IPS DF 4.7 (cell line): ENCODE measurements around the gene KRT16.
"Not testable (repeated sequence)": the region's sequence is repeated elsewhere in the genome, so short reads cannot be mapped to it uniquely, and the experiment has no call there.

ENCODE experiments used
- DNase-seq: peaks from one replicate; pipeline ENCODE4 v3.0.0-alpha.2; 2013; ENCODE audit warnings: low spot score; ENCODE audit errors: extremely low read depth

The KRT16 gene

DNA sequence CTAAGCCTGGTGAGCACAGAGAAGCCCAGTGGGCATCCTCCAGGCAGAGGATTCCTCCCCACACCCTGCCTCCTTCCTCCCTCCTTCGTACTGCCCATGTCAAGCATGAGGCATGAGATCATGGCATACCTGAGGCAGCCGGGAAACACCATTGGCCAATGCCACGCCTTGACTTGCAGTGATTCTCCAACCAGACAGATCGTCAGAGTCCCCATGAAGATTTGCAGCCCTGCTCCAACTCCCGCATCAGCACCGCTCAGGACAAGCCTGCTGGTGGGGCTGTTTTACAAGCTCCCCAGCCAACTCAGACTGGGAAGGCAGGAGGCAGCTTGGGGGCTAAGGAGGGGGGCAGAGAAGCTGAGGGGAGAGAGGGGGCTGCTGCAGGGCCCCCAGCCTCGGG is 2.9 kb upstream of the KRT16 start:
- no peak for DNase-seq

DNA sequence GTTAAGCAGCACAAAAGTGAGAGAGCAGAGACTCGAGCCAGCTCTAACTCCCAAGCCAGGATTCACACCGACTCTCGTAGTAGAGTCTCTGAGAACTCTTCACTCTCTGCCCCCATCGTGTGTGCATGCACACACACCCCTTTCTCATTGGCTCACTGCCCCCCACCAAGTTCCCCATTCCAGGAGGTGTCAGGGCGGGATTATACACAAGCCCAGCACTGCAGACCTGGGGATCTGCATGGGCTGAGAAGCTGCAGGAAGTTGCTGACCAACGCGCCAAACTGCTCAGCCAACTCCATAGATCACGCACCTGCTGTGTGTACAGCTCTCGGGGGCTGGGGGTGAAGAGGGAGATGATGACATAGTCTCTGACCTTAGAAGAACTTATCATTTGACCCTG is 2.2 kb upstream of the KRT16 start:
- DNase-seq, result not testable (repeated sequence)

- no peak for DNase-seq
Measured at GRCh38 chr17:41614098-41614497, 1.5 kb upstream of the KRT16 start.

DNA sequence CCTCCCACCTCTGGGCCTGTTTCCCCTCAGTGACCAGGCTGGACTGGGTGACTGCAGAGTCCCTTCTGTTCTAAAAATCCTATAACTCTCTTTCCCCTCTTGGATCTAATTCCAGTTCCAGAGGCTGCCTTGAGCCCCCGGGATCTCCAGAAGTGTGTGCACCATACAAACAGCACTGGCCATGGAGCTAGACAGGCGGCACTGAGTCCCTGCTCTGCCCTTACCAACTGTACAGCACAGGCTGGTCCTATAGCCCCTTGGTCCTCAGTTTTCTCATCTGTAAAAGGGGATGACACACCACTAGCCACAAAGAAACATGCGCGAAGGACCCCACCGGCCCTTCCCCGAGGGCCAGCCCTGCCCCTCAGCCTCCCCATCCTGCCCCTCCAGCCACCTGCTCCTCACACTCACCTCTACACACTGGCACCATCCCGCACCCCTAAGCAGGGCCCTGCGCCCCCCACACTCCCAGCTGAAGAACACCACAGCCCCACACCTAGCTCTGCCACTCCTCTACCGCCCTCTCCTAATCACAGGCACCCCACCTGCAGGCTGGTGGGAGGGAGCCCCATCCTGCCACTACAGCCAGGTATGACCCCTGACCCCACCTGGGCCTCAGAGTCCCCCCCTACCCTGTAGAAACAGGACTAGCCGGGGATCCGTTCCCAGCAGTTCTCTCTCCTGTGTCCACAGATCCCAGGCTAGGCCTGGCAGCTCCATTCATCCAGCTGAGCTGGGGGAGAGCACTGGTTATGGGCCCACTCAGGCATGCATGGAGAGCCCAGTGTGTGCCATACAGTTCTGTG is 913 bp upstream of the KRT16 start:
- DNase-seq, result no peak

- no peak for DNase-seq
Measured at GRCh38 chr17:41610965-41611640, 1.5 kb downstream of the KRT16 start.

- not testable (repeated sequence) for DNase-seq
Measured at GRCh38 chr17:41610061-41610517, 2.5 kb downstream of the KRT16 start.

GRCh38 chr17:41606930-41607329 is 5.6 kb downstream of the KRT16 start:
- DNase-seq, result not testable (repeated sequence)

- DNase-seq, result no peak
Measured at GRCh38 chr17:41602524-41602923, 10.0 kb downstream of the KRT16 start.

DNA sequence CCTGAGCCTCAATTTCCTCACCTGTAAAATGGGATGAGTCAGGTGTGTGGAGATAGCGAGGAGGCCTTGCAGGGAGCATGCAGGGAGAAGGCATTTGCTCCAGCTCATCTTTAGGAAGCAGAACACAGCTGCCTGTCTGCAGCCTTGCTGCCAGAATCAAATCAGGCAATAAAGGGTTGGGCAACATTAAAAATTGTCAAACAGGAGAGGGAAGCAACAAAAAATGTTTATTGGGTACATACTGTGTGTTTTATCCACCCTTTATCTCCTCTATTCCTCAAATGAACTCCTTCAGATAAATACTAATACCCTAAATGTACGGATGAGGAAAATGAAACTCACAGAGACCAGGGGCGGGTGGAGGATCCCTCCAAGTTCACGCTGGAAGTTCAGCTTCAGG is 12.2 kb downstream of the KRT16 start:
- no peak for DNase-seq

DNA sequence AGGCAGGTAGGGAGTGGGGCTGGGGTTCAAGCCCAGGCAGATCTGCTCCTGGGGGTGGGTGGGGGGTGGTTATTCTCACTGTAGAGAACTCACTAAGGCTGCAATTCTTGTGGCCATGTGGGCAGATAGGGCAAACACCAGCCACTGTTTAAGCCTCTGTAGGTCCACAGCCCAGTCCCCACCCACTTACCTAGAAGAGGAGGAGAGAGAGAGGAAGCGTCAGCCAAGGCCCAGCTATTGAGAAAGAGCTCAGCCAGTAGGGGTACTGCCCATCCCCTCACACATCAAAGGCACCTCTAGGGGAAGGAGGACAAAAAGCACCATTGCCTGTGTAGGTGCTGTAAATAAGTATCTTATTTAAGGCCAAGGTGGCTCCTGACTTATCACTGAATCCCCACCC is 12.9 kb downstream of the KRT16 start:
- no peak for DNase-seq

GRCh38 chr17:41595585-41595984 is 17.0 kb downstream of the KRT16 start:
- DNase-seq, result no peak

GRCh38 chr17:41594363-41594915 is 18.1 kb downstream of the KRT16 start:
- no peak for DNase-seq

GRCh38 chr17:41593306-41593981 is 19.1 kb downstream of the KRT16 start:
- no peak for DNase-seq

GRCh38 chr17:41592601-41593305 is 19.8 kb downstream of the KRT16 start:
- DNase-seq, result no peak

- no peak for DNase-seq
Measured at GRCh38 chr17:41589301-41589700, 23.3 kb downstream of the KRT16 start.

- no peak for DNase-seq
Measured at GRCh38 chr17:41588126-41588810, 24.3 kb downstream of the KRT16 start.

DNA sequence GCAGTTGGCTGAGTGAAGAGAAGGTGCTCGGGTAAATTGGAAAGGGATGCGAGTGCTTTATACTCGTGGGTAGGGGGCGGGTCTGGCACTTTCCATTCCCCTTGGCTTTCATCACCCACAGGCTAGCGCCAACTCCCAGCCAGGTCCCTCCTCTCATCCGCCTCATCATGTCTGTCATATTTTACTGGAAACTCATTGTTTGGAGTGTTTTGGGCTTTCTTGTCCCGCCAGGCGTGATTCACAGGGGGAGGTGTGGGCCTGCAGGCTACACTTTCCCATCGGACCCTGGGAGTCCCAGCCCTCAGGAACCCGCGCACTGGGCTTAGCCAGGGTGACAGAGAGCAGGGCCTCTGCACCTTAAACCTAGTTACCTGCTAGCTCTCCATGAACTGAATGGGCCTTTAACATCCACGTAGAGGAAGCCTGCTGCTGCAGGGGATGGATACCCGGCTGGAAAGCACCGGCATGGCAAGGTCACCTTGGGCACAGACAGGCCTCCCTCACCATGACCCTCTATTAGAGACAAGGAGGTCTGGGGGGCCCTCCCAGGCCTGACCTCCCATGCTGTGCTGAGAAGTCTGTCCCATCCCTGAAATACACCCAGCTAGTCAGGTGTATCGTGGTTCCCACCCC is 25.6 kb downstream of the KRT16 start, which contains the start of gene KRT14:
TSS of gene KRT14 (minus strand) at position 33 of the 633 bp plus-strand sequence. CDS start 61 bp downstream, outside the sequence.
- DNase-seq, result no peak

- DNase-seq, result no peak
Measured at GRCh38 chr17:41585301-41586056, 27.1 kb downstream of the KRT16 start.

GRCh38 chr17:41584331-41584927 is 28.1 kb downstream of the KRT16 start:
- not testable (repeated sequence) for DNase-seq
